Lung (tissue), 12 donors: ENCODE results near the gene DEPDC7. TPM values are rescaled to one million over a fixed set of nuclear protein-coding genes. Genes with fewer than 3 reads are reported as not detected.

Source experiments
- ATAC-seq: fragments of 200-7000 bp; cut with Tn5 transposase; one replicate; pipeline ENCODE4 v1.9.1; 2020; ENCODE audit warnings: moderate number of reproducible peaks; ENCODE audit not compliant: insufficient read depth, low FRiP score
- DNase-seq, 3 donors: peaks; one replicate each; pipeline ENCODE4 v3.0.0-alpha.2; 2013 to 2017
- H3K27ac ChIP-seq, 2 donors: one replicate each; pipeline ENCODE4 v1.5.1; 2013; ENCODE audit warnings: mild to moderate bottlenecking in 2 of 2, moderate library complexity in 2 of 2, control low read depth in 1 of 2, inconsistent platforms in 1 of 2, low read depth in 1 of 2, low read length in 1 of 2
- H3K27me3 ChIP-seq, 3 donors: one replicate each; pipeline ENCODE4 v1.5.1; 2013; ENCODE audit warnings: low read length in 2 of 3; ENCODE audit not compliant: control insufficient read depth in 3 of 3, insufficient read depth in 3 of 3
- H3K36me3 ChIP-seq, 4 donors: one replicate each; pipeline ENCODE4 v1.5.1; 2013; ENCODE audit warnings: low read length in 4 of 4, mild to moderate bottlenecking in 1 of 4, moderate library complexity in 1 of 4; ENCODE audit not compliant: control insufficient read depth in 4 of 4, insufficient read depth in 4 of 4
- H3K4me1 ChIP-seq, 5 donors: one replicate each; pipeline ENCODE4 v1.5.1; 2013; ENCODE audit warnings: low read length in 5 of 5, mild to moderate bottlenecking in 2 of 5, moderate library complexity in 1 of 5; ENCODE audit not compliant: control insufficient read depth in 5 of 5, insufficient read depth in 5 of 5
- H3K4me3 ChIP-seq: one replicate; pipeline ENCODE4 v1.5.1; 2013; ENCODE audit warnings: mild to moderate bottlenecking, control low read depth, moderate library complexity
- H3K9ac ChIP-seq, 2 donors: one replicate each; pipeline ENCODE4 v1.5.1; 2013; ENCODE audit warnings: low read length in 2 of 2, control low read depth in 1 of 2; ENCODE audit not compliant: insufficient read depth in 1 of 2
- H3K9me3 ChIP-seq, 4 donors: one replicate each; pipeline ENCODE4 v1.5.1; 2013; ENCODE audit warnings: low read length in 3 of 4, mild to moderate bottlenecking in 1 of 4, moderate library complexity in 1 of 4; ENCODE audit not compliant: control insufficient read depth in 4 of 4, insufficient read depth in 3 of 4
- WGBS, 2 donors: extraction: QIAGEN DNeasy Blood & Tissue Kit; methylation state at CpG; one replicate each; pipeline ENCODE4 v1.1.7; 2013; 5-methylcytosine and 5-hydroxymethylcytosine counted together
- polyA plus RNA-seq, 2 donors: library from polyadenylated mRNA; stranded (reverse); fragments of 200-250 nt; gene quantifications; one replicate each; pipeline ENCODE4 v1.2.1, GENCODE V29; 2013
- total RNA-seq, 2 donors: library from RNA; depleted of rRNA in 1 of 2; stranded (reverse); fragments of >200 nt in 1 of 2; gene quantifications; one replicate each; pipeline ENCODE4 v1.2.1, GENCODE V29; 2014 to 2021
- TF ChIP-seq, protein P1 (sequence below): IDR thresholded peaks from 2 replicates; pipeline ENCODE4 v1.5.1; 2012; ENCODE audit warnings: mild to moderate bottlenecking; ENCODE audit errors: control extremely low read depth, extremely low read depth
- donor health status: control.
- donor health status: control.
- donor health status: Bipolar disorder and iron deficiency.
- donor health status: healthy.
- donor health status: DM: yes; HTN: yes; CAD: no.

Gene DEPDC7
- total and polyA plus RNA-seq, 4 donors, result 0.45 to 6.1 (median 0.91) TPM

DNA sequence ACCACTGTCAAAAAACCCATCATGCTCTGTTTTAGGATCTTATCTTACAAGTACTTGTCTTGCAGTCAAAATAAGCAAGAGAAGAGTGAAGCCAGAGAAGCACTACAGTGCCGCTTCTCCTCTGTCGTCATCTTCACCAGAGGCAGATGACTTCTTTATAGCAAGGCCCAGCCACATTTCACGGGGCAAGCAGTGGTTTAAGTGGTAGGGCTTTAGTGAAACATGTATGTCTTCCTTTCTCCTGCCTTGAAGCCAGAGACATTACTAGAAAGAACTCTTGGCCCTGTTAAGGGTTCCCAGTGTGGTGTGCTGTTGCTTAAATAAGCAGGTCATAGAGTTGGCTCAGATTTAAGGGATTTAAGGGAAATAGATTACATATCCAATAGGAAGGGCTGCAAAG, 42.9 kb upstream of the DEPDC7 start:
- DNase-seq, result no peak
- TF ChIP-seq, protein P1, sequence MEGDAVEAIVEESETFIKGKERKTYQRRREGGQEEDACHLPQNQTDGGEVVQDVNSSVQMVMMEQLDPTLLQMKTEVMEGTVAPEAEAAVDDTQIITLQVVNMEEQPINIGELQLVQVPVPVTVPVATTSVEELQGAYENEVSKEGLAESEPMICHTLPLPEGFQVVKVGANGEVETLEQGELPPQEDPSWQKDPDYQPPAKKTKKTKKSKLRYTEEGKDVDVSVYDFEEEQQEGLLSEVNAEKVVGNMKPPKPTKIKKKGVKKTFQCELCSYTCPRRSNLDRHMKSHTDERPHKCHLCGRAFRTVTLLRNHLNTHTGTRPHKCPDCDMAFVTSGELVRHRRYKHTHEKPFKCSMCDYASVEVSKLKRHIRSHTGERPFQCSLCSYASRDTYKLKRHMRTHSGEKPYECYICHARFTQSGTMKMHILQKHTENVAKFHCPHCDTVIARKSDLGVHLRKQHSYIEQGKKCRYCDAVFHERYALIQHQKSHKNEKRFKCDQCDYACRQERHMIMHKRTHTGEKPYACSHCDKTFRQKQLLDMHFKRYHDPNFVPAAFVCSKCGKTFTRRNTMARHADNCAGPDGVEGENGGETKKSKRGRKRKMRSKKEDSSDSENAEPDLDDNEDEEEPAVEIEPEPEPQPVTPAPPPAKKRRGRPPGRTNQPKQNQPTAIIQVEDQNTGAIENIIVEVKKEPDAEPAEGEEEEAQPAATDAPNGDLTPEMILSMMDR, result no peak
- H3K4me3 ChIP-seq, result no peak overlapping the region
- no peak overlapping the region for H3K27ac ChIP-seq
- H3K36me3 ChIP-seq, result peaks cover 4 to 37% (median 13%) of the 10 kb centered on the region in 4 donors
- ATAC-seq, result no peak
- H3K4me1 ChIP-seq, result no peaks in the 10 kb centered on the region
- H3K27me3 ChIP-seq, result no peaks in the 10 kb centered on the region
- H3K9me3 ChIP-seq, result no peaks in the 10 kb centered on the region
- H3K9ac ChIP-seq, result no peak overlapping the region
- 90% methylated on average over 3 of the region's 3 CpGs for WGBS, 2 donors

DNA sequence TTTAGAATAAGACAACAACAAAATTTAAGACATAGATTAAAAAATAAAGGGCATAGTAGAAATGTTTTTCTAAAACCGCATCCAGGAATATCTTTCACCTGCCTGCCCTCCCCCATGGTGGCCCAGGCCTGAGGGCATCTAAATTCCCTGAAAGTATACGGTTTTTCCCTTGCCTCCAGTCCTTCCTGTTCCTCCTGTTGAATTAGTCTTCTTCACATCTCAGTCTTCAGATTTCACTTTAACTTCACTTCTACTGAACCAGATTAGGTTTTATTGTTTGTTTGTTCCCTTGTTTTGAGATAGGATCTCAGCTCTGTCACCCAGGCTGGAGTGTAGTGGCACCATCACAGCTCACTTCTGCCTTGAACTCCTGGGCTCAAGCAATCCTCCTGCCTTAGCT, 33.1 kb upstream of the DEPDC7 start:
- Histone ChIP-seq H3K4me1 (no peaks in the 10 kb centered on the region), H3K9ac (no peak overlapping the region), H3K36me3 (peaks cover 0 to 4% (median 1%) of the 10 kb centered on the region in 4 donors), H3K4me3 (no peak overlapping the region), H3K9me3 (no peaks in the 10 kb centered on the region), H3K27me3 (no peaks in the 10 kb centered on the region), H3K27ac (no peak overlapping the region)
- 85 to 90% methylated on average over 2 of the region's 2 CpGs for WGBS, 2 donors
- TF ChIP-seq, protein P1, result no peak
- DNase-seq (no peak), ATAC-seq (no peak)

DNA sequence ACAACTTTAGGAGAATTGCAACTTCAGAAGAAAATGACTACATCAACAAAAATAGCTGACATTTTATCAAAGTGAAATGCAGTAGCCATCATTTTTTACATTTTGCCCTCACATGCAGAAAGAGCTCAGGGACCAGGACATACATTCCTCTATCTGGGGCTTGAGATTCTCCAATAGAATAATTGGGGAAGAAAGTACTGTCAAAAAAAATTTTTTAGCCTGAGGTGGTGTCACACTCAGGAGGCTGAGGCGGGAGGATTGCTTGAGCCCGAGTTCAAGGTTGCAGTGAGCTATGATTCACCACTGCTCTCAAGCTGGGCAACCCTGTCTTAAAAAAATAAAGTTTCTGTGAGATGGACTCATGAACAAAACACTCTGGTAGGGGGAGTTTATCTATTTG, 32.2 kb upstream of the DEPDC7 start:
- ATAC-seq (no peak), DNase-seq (no peak)
- H3K27me3 ChIP-seq, result no peaks in the 10 kb centered on the region
- H3K4me1 ChIP-seq, result no peaks in the 10 kb centered on the region
- H3K9ac ChIP-seq, result no peak overlapping the region
- no peaks in the 10 kb centered on the region for H3K9me3 ChIP-seq
- H3K4me3 ChIP-seq, result no peak overlapping the region
- 91 to 97% methylated on average over 2 of the region's 2 CpGs for WGBS, 2 donors
- H3K36me3 ChIP-seq, result peaks cover 0 to 3% (median under 1%) of the 10 kb centered on the region in 4 donors
- H3K27ac ChIP-seq, result no peak overlapping the region
- TF ChIP-seq, protein P1, result no peak

DNA sequence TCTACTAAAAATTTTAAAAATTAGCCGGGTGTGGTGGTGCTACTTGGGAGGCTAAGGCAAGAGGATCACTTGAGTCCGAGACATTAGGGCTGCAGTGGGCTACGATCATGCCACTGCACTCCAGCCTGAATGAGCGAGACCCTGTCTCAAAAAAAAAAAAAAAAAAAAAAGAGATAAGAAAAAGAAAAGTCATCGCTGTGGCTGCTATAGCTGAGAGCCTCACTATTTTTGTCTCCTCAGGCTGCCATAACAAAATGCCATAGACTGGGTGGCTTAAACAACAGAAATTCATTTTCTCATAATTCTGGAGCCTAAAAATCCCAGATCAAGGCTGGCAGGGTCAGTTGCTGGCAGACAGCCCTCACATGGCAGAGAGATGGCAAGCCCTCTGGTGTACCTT, 30.1 kb upstream of the DEPDC7 start:
- no peaks in the 10 kb centered on the region for H3K4me1 ChIP-seq

More for the DNA sequence above, 30.1 kb upstream of the DEPDC7 start:
- no peak for ATAC-seq
- Histone ChIP-seq H3K9me3 (no peaks in the 10 kb centered on the region), H3K9ac (no peak overlapping the region), H3K27me3 (no peaks in the 10 kb centered on the region), H3K4me3 (no peak overlapping the region), H3K36me3 (no peaks in the 10 kb centered on the region), H3K27ac (no peak overlapping the region)
- DNase-seq, result no peak
- WGBS, 2 donors, result 96 to 98% methylated on average over 5 of the region's 5 CpGs
- TF ChIP-seq, protein P1, result no peak
